DND-41 (cell line): ENCODE measurements around the gene ZNF205.

Experiments
- ATAC-seq: fragments of 200-7000 bp; cut with Tn5 transposase; 3 replicates; pipeline ENCODE4 v1.9.1; 2021; ENCODE audit warnings: low read depth; ENCODE audit not compliant: insufficient read depth
- DNase-seq: peaks from one replicate; pipeline ENCODE4 v3.0.0-alpha.2; 2020
- H2AFZ ChIP-seq: 2 replicates; pipeline ENCODE4 v1.6.0; 2012; ENCODE audit warnings: low read depth, low read length
- H3K27ac ChIP-seq: 2 replicates; pipeline ENCODE4 v1.5.1; 2012; ENCODE audit warnings: low read length, inconsistent platforms
- H3K27me3 ChIP-seq: fragments of 200-600 bp; sonication (generic); 2 replicates; pipeline ENCODE4 v1.6.0; 2012; ENCODE audit warnings: low read length, mild to moderate bottlenecking, inconsistent platforms; ENCODE audit not compliant: insufficient read depth, poor library complexity
- H3K36me3 ChIP-seq: 2 replicates; pipeline ENCODE4 v1.5.1; 2012; ENCODE audit warnings: low read length, inconsistent platforms; ENCODE audit not compliant: insufficient read depth
- H3K4me1 ChIP-seq: 2 replicates; pipeline ENCODE4 v1.5.1; 2012; ENCODE audit warnings: mild to moderate bottlenecking, low read length; ENCODE audit not compliant: insufficient read depth
- H3K4me2 ChIP-seq: 2 replicates; pipeline ENCODE4 v1.6.0; 2012; ENCODE audit warnings: mild to moderate bottlenecking, moderate library complexity, low read length, inconsistent platforms; ENCODE audit not compliant: insufficient read depth
- H3K4me3 ChIP-seq, 2 experiments: fragments of 200-600 bp in 1 of 2; shearing (Covaris generic) in 1 of 2; 2 replicates each; pipeline ENCODE4 v1.5.1; 2012 to 2016; ENCODE audit warnings: inconsistent platforms in 2 of 2, low read length in 2 of 2, mild to moderate bottlenecking in 2 of 2, low read depth in 1 of 2, moderate library complexity in 1 of 2
- H3K79me2 ChIP-seq: 2 replicates; pipeline ENCODE4 v1.6.0; 2012; ENCODE audit warnings: low read length, inconsistent platforms; ENCODE audit not compliant: insufficient read depth
- H3K9ac ChIP-seq: 2 replicates; pipeline ENCODE4 v1.6.0; 2012; ENCODE audit warnings: low read depth, mild to moderate bottlenecking, inconsistent platforms, low read length, moderate library complexity
- H3K9me3 ChIP-seq: 2 replicates; pipeline ENCODE4 v1.5.1; 2012; ENCODE audit warnings: low read length, moderate library complexity, mild to moderate bottlenecking, inconsistent platforms; ENCODE audit not compliant: insufficient read depth, severe bottlenecking
- H4K20me1 ChIP-seq: 2 replicates; pipeline ENCODE4 v1.6.0; 2012; ENCODE audit warnings: low read length; ENCODE audit not compliant: insufficient read depth
- CTCF ChIP-seq: IDR thresholded peaks from 2 replicates; pipeline ENCODE4 v1.5.1; 2012; ENCODE audit warnings: borderline replicate concordance, low read length, moderate library complexity, mild to moderate bottlenecking; ENCODE audit not compliant: poor library complexity, severe bottlenecking; ENCODE audit errors: extremely low read depth
- EZH2 ChIP-seq: IDR thresholded peaks from 3 replicates; pipeline ENCODE4 v1.6.1; 2012; ENCODE audit warnings: borderline replicate concordance, low read depth, mild to moderate bottlenecking, moderate library complexity, low read length, inconsistent platforms; ENCODE audit not compliant: severe bottlenecking

ZNF205 gene

DNA sequence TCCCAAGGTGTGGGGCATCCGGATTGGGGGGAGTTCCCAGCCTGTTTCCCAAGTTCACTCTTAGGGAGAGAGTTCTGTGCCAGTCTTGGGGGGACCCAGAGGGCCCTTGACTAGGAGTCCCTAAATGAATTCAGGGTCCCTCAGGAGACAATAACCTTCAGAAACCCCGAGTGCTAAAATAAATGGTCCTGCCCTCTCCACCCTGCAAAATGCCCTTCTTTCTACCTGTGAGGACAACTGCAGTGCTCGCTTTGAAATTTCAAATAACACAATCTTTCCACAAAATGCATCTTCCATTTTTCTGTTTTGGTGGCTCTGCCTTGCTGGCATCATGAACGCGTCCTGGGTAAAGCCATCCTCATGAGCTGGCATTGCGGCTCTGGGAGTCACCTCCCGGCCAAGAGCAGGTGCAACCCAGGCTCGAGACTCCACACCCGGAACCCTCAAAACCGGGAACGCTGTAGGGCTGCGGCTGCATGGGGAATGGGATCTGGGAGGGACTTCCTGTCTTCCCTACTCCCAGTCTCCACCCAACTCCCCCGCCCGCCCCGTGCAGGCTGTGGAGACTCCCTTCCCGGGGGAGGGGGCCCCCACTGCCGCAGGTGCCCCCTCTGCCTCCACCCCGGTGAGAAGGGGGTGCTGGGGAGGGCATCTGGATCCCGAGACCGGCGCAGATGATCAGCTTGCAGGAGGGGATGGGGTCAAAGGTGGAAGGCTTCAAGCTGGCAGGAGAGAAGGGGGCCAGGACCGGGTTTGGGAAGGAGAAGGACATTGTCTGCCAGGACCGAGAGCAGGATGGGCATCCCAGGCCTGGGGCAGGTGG, at the start of gene ZNF205:
ZNF205 (plus strand) TSS at position 529 of the 823 bp plus-strand sequence. CDS start 845 bp downstream, outside the sequence.
- no peak within 1 kb of the TSS for H2AFZ ChIP-seq
- H4K20me1 ChIP-seq: no peaks in the 10 kb centered on the region
- TF ChIP-seq CTCF (no peak), EZH2 (no peak)
- no peak for ATAC-seq
- no peak for DNase-seq
- H3K9me3 ChIP-seq: no peaks in the 10 kb centered on the region
- H3K79me2 ChIP-seq: no peaks in the 10 kb centered on the region
- H3K27me3 ChIP-seq: no peaks in the 10 kb centered on the region
- H3K4me2 ChIP-seq: no peak within 1 kb of the TSS
- peaks cover 3% of the 10 kb centered on the region for H3K4me1 ChIP-seq
- H3K9ac ChIP-seq: no peak within 1 kb of the TSS
- no peak within 1 kb of the TSS for H3K4me3 ChIP-seq
- no peaks in the 10 kb centered on the region for H3K36me3 ChIP-seq
- H3K27ac ChIP-seq: no peak within 1 kb of the TSS

DNA sequence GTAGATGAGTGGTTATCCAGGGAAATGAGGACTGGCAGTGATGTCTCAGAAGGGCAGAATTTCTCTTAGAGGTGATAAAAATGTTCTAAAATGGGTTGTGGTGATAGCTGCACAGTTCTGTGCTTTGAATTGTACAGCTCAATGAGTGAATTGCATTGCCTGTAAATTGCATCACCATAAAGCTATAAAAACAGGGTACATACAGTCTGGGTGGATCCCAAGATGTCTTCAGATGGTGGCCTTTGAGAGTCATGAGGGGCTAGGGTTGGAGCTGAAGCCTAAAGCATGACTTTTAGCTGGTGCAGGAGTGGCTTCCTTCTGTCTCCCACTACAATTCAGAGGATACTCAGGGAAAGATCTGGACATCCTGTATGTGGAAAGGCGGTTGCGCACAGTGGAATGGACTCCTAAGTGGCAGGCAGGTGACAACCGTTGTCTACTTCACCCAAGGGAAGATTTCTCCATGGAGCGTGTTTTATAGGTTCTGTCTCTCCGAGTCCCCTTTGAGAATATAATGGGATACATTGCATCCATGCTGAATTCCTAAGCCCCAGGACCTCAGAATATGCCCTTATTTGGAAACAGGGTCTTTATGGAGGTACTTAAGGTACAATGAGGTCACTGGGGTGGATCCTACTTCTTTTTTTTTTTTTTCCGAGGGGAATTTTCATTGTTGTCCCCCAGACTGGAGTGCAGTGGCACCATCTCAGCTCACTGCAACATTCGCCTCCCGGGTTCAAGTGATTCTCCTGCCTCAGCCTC, 48.6 kb upstream of the ZNF205 start:
- Histone ChIP-seq H3K79me2 (peaks cover 46% of the 10 kb centered on the region), H3K27ac (no peak overlapping the region; the same call in 1 of the 2 replicates), H2AFZ (no peak overlapping the region), H3K4me3 (no peak overlapping the region), H3K9ac (no peak overlapping the region), H3K36me3 (peaks cover 35% of the 10 kb centered on the region), H3K4me2 (no peak overlapping the region), H3K27me3 (no peaks in the 10 kb centered on the region), H3K9me3 (no peaks in the 10 kb centered on the region), H3K4me1 (peaks cover 57% of the 10 kb centered on the region), H4K20me1 (peaks cover 5% of the 10 kb centered on the region; the same call in 1 of the 2 replicates)
- TF ChIP-seq CTCF (no peak), EZH2 (no peak)
- ATAC-seq (no peak), DNase-seq (no peak)

DNA sequence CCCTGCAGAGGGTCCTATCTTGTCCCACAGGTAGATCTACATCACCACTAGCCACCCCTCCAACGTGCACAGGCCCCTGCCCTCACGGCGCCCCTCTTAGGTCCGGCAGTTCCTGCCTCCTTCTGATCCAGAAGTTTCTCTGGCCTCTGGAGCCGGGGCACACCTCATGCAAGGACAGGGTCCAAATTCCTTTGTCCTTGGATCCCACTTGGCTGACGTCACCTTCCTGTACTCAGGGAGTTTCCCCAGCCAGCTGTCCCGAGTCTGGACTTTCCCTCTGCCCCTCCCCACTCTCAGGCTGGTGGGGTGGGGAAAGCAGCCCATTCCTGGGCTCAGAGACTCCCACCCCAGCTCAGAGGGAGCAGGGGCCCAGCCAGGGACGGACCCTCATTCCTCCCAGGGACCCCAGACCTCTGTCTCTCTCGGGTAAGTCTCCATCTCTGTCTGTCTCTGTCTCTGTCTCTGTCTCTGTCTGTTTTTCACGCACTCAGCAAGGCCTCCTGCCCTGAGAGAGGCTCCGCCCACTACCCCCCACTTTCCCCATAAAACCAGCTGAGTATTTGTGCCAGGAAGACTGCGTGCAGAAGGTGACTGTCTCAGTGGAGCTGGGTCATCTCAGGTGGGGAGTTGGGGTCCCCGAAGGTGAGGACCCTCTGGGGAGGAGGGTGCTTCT, 47.2 kb upstream of the ZNF205 start, which contains the start of gene IL32:
IL32 (plus strand) TSS at position 572 of the 673 bp plus-strand sequence. CDS start 172 bp downstream, outside the sequence.
- peak; percentile 67 for DNase-seq
- Histone ChIP-seq H4K20me1 (peaks cover 5% of the 10 kb centered on the region; the same call in 1 of the 2 replicates), H3K36me3 (peaks cover 42% of the 10 kb centered on the region), H3K9ac (peak within 1 kb of the TSS; percentile 66), H3K4me2 (peak within 1 kb of the TSS; percentile 85), H3K4me1 (peaks cover 59% of the 10 kb centered on the region), H3K79me2 (peaks cover 43% of the 10 kb centered on the region), H3K4me3 (peak within 1 kb of the TSS; percentile 41 to 93), H2AFZ (peak within 1 kb of the TSS; percentile 57), H3K27ac (peak within 1 kb of the TSS; percentile 92), H3K27me3 (no peaks in the 10 kb centered on the region), H3K9me3 (no peaks in the 10 kb centered on the region)
- TF ChIP-seq CTCF: no peak
- TF ChIP-seq EZH2: no peak
- ATAC-seq: peak; percentile 57
